PC-9 (cell line): ENCODE data around the gene CST11. TPM values are rescaled to one million over a fixed set of nuclear protein-coding genes. Genes with fewer than 3 reads are reported as not detected.

ENCODE experiments used
- BruUV-seq: library from RNA; stranded (reverse); fragments of 400-500 nt; replicated peaks from 2 replicates; lab custom pipeline; 2021; lab: Mats Ljungman, UMichigan
- CTCF ChIA-PET: fragments of 300-600 bp; sonication (Branson Sonifier 250); formaldehyde crosslinking; loops from one replicate; lab custom pipeline; 2022; ENCODE audit warnings: antibody characterized with exemption; lab: Charles Lee
- POLR2A ChIA-PET: fragments of 300-600 bp; sonication (Branson Sonifier 250); formaldehyde crosslinking; loops from one replicate; lab custom pipeline; 2022; ENCODE audit warnings: antibody characterized with exemption; ENCODE audit not compliant: unreplicated experiment; lab: Charles Lee
- DNase-seq, 2 experiments: peaks; one replicate each; pipeline versions ENCODE4 v3.0.0 to v3.0.0-alpha.2; 2015 to 2022; ENCODE audit warnings: mixed read lengths in 1 of 2
- H2AFZ ChIP-seq: fragments of 200-600 bp; sonication (generic); 2 replicates; pipeline ENCODE4 v1.8.1; 2017; ENCODE audit warnings: antibody characterized with exemption
- H3F3A ChIP-seq: fragments of 200-600 bp; sonication (generic); 2 replicates; pipeline ENCODE4 v1.8.1; 2017; ENCODE audit warnings: antibody characterized with exemption, mild to moderate bottlenecking, low read depth; ENCODE audit not compliant: insufficient read depth
- H3K27ac ChIP-seq: fragments of 200-600 bp; sonication (generic); 2 replicates; pipeline ENCODE4 v1.6.1; 2016; ENCODE audit warnings: mixed run types
- H3K27me3 ChIP-seq: fragments of 200-600 bp; sonication (generic); 2 replicates; pipeline ENCODE4 v1.6.1; 2016; ENCODE audit warnings: low read depth, mixed run types; ENCODE audit not compliant: insufficient read depth
- H3K36me3 ChIP-seq: fragments of 200-600 bp; sonication (generic); 2 replicates; pipeline ENCODE4 v1.6.1; 2016; ENCODE audit warnings: low read depth, mixed run types
- H3K4me1 ChIP-seq: fragments of 200-600 bp; sonication (generic); replicated peaks from 2 replicates; pipeline ENCODE4 v1.6.1; 2016; ENCODE audit warnings: mixed run types; ENCODE audit not compliant: insufficient read depth
- H3K4me2 ChIP-seq: fragments of 200-600 bp; sonication (generic); 2 replicates; pipeline ENCODE4 v1.6.1; 2017; ENCODE audit warnings: mixed run types
- H3K4me3 ChIP-seq: fragments of 200-600 bp; sonication (generic); 2 replicates; pipeline ENCODE4 v1.6.1; 2016; ENCODE audit warnings: mixed run types
- H3K79me2 ChIP-seq: fragments of 200-600 bp; sonication (generic); 2 replicates; pipeline ENCODE4 v1.6.1; 2017; ENCODE audit warnings: low read depth, mixed run types
- H3K9me2 ChIP-seq: fragments of 200-600 bp; sonication (generic); 2 replicates; pipeline ENCODE4 v1.8.1; 2017; ENCODE audit warnings: mild to moderate bottlenecking; ENCODE audit not compliant: insufficient read depth
- H3K9me3 ChIP-seq: fragments of 200-600 bp; sonication (generic); 2 replicates; pipeline ENCODE4 v1.8.1; 2016; ENCODE audit warnings: low read depth; ENCODE audit not compliant: insufficient read depth
- H4K20me1 ChIP-seq: fragments of 200-600 bp; sonication (generic); 2 replicates; pipeline ENCODE4 v1.8.1; 2017; ENCODE audit not compliant: insufficient read depth
- EZH2 ChIP-seq: fragments of 200-600 bp; sonication (generic); IDR thresholded peaks from 2 replicates; pipeline ENCODE4 v1.8.0; 2017; ENCODE audit warnings: antibody characterized with exemption, low read depth
- intact Hi-C: fragments of 100-400 bp; cut with micrococcal nuclease; formaldehyde crosslinking; loops from one replicate; pipeline ENCODE4 v1.10.0; 2022; ENCODE audit not compliant: unreplicated experiment
- total RNA-seq: library from RNA; stranded (reverse); gene quantifications from 2 replicates; pipeline ENCODE4 v1.2.3, GENCODE V29; 2021
- TF ChIP-seq, protein P1 (sequence below): fragments of 200-600 bp; sonication (generic); conservative IDR thresholded peaks from 2 replicates; pipeline ENCODE4 v1.6.1; 2017; ENCODE audit warnings: mixed run types, antibody characterized with exemption, mild to moderate bottlenecking, moderate library complexity

The CST11 gene
- total RNA-seq, 1 experiment from 2014 or later: not detected

DNA sequence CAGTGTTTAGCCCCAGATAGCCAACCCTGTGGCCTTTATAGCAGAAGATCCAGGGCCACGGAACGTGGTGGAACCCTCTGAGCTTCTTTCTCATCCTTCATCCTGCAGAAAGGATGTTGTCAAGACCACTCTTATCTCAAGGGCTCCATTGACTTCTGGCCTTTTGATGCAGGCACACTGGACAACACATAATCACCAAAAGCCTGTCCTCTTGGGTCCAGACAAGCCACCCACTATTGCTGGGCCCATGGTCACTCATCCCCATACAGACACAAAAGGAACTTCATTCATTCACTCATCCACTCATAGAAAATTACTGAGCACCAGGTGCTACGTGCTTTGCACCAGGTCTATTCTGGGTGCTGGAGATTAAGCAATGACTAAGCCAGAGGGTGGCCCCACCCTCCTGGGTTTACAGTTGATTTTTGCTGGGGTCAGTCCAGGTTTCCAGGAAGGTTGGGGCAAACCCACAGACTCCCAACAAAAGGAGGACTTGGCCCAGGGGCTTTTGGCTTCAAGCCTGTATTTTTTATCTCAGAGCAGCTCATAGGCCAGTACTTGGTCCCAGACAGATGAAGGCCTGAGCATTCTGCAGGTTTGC is 40.6 kb upstream of the CST11 start:
- H3K27ac ChIP-seq: no peak overlapping the region
- DNase-seq: peak in 1 of 2 experiments; percentile 48
- no TSS peak for BruUV-seq
- no peak overlapping the region for H3K4me3 ChIP-seq
- POLR2A ChIA-PET: no interaction called here
- no peaks in the 10 kb centered on the region for H3K79me2 ChIP-seq
- CTCF ChIA-PET: no interaction called here
- no peaks in the 10 kb centered on the region for H3K27me3 ChIP-seq
- H3F3A ChIP-seq: no peaks in the 10 kb centered on the region
- H4K20me1 ChIP-seq: no peaks in the 10 kb centered on the region
- TF ChIP-seq, protein P1, sequence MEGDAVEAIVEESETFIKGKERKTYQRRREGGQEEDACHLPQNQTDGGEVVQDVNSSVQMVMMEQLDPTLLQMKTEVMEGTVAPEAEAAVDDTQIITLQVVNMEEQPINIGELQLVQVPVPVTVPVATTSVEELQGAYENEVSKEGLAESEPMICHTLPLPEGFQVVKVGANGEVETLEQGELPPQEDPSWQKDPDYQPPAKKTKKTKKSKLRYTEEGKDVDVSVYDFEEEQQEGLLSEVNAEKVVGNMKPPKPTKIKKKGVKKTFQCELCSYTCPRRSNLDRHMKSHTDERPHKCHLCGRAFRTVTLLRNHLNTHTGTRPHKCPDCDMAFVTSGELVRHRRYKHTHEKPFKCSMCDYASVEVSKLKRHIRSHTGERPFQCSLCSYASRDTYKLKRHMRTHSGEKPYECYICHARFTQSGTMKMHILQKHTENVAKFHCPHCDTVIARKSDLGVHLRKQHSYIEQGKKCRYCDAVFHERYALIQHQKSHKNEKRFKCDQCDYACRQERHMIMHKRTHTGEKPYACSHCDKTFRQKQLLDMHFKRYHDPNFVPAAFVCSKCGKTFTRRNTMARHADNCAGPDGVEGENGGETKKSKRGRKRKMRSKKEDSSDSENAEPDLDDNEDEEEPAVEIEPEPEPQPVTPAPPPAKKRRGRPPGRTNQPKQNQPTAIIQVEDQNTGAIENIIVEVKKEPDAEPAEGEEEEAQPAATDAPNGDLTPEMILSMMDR: no peak
- no peak for TF ChIP-seq EZH2
- H3K4me2 ChIP-seq: no peak overlapping the region
- no peaks in the 10 kb centered on the region for H3K9me3 ChIP-seq
- H3K4me1 ChIP-seq: no peaks in the 10 kb centered on the region
- H3K36me3 ChIP-seq: no peaks in the 10 kb centered on the region
- no peak overlapping the region for H2AFZ ChIP-seq
- no peaks in the 10 kb centered on the region for H3K9me2 ChIP-seq
- intact Hi-C loops: no loop called here

DNA sequence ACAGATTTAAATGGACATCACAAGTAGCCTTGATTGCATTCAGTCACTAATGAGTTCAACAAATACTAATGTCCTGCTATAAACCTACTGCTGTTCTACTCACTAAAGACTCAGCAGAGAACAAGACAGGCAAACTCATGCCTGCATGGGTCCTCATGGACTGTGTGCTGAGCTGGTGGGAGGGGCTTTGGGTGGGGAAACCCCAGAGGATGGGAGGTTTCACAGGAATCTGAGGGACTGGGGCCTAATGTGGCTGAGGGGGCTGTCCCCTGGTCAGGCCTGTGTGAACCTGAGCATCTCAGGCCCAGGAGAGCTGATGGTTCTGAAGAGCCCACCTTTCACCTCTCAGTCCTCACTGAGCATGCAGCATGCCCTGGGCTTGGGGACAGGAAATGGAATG is 39.6 kb upstream of the CST11 start:
- Histone ChIP-seq H3K9me3 (no peaks in the 10 kb centered on the region), H3K9me2 (no peaks in the 10 kb centered on the region), H2AFZ (no peak overlapping the region), H3K79me2 (no peaks in the 10 kb centered on the region), H3K36me3 (no peaks in the 10 kb centered on the region), H3K4me3 (no peak overlapping the region), H3F3A (no peaks in the 10 kb centered on the region), H4K20me1 (no peaks in the 10 kb centered on the region), H3K27ac (no peak overlapping the region), H3K27me3 (no peaks in the 10 kb centered on the region), H3K4me1 (no peaks in the 10 kb centered on the region), H3K4me2 (no peak overlapping the region)
- no TSS peak for BruUV-seq
- TF ChIP-seq, protein P1: no peak
- no peak for TF ChIP-seq EZH2
- DNase-seq: no peak
- intact Hi-C loops: no loop called here
- CTCF ChIA-PET: no interaction called here
- POLR2A ChIA-PET: no interaction called here

DNA sequence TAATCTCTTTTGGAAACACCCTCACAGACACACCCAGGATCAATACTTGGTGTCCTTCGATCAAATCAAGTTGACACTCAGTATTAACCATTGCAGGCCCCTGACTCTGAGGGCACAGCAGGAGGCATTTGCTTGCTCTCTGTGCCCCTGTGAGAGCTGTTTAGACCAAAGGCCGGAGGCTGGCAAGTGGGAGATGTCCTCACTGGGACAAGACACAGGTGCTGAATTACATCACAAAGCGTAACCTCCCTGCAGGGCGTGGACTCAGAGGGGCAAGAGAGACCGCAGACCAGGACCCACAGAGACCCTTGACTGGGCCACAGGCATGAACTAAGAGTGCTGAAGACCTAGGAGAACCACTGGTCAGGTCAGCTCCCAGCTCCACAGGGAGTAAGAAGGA is 38.1 kb upstream of the CST11 start, which contains the start of gene CST8:
Gene CST8, plus strand, starts transcription at position 301 of the 400 bp plus-strand sequence. CDS start 551 bp downstream, outside the sequence.
- no peak within 1 kb of the TSS for H2AFZ ChIP-seq
- POLR2A ChIA-PET: no interaction called here
- H3K9me3 ChIP-seq: 0 out of 2 replicates have a peak, but pooled peaks cover 4% of the 10 kb centered on the region
- no peaks in the 10 kb centered on the region for H4K20me1 ChIP-seq
- H3K9me2 ChIP-seq: no peaks in the 10 kb centered on the region
- H3K4me3 ChIP-seq: no peak within 1 kb of the TSS
- TF ChIP-seq, protein P1: no peak
- TF ChIP-seq EZH2: no peak
- H3K36me3 ChIP-seq: no peaks in the 10 kb centered on the region
- DNase-seq: no peak
- CTCF ChIA-PET: no interaction called here
- no TSS peak for BruUV-seq
- H3F3A ChIP-seq: no peaks in the 10 kb centered on the region
- H3K4me1 ChIP-seq: no peaks in the 10 kb centered on the region
- H3K27me3 ChIP-seq: no peaks in the 10 kb centered on the region
- intact Hi-C loops: no loop called here
- no peaks in the 10 kb centered on the region for H3K79me2 ChIP-seq
- no peak within 1 kb of the TSS for H3K27ac ChIP-seq
- H3K4me2 ChIP-seq: no peak within 1 kb of the TSS
